ENCODE results near the gene ZMYND8. TPM values are rescaled to one million over a fixed set of nuclear protein-coding genes. Genes with fewer than 3 reads are reported as not detected.
A peak's percentile ranks its signal among the peaks of the same experiment; 100 is the strongest.
"Not testable (repeated sequence)": the region's sequence is repeated elsewhere in the genome, so short reads cannot be mapped to it uniquely, and the experiment has no call there.

ZMYND8 gene
- total RNA-seq, 1 experiment from 2014 or later, result 50.7 TPM

GRCh38 chr20:47278907-47279348, 77.6 kb downstream of the ZMYND8 start:
- no TSS peak for BruUV-seq (replicated peaks)
- ATAC-seq, result no peak
- intact Hi-C loops (cut with micrococcal nuclease; ENCODE audit: unreplicated experiment) (loop anchor here (10.0 kb wide), 2 partner anchors 56 to 226 kb away; partner anchors contain the start of gene NCOA3), in situ Hi-C loops (cut with HindIII; ENCODE audit: low pct_unique_long_range_greater_than_20kb, low sequenced_read_pairs) (no loop called here)
- peaks cover 43% of the 10 kb centered on the region for H3K4me1 ChIP-seq (ENCODE audit: control insufficient read depth, insufficient read depth, low read length)
- DNase-seq (ENCODE audit: low read depth, low spot score), result no peak
- no peaks in the 10 kb centered on the region for H3K27me3 ChIP-seq (ENCODE audit: control insufficient read depth, insufficient read depth, low read length)
- no peak for TF ChIP-seq SIN3A (IDR thresholded peaks at IDR 0.05; ENCODE audit: borderline replicate concordance, insufficient read depth, low read depth, low read length)
- TF ChIP-seq TCF7L2 (IDR thresholded peaks at IDR 0.05; ENCODE audit: low read depth, low read length), result no peak
- TF ChIP-seq, protein P1, sequence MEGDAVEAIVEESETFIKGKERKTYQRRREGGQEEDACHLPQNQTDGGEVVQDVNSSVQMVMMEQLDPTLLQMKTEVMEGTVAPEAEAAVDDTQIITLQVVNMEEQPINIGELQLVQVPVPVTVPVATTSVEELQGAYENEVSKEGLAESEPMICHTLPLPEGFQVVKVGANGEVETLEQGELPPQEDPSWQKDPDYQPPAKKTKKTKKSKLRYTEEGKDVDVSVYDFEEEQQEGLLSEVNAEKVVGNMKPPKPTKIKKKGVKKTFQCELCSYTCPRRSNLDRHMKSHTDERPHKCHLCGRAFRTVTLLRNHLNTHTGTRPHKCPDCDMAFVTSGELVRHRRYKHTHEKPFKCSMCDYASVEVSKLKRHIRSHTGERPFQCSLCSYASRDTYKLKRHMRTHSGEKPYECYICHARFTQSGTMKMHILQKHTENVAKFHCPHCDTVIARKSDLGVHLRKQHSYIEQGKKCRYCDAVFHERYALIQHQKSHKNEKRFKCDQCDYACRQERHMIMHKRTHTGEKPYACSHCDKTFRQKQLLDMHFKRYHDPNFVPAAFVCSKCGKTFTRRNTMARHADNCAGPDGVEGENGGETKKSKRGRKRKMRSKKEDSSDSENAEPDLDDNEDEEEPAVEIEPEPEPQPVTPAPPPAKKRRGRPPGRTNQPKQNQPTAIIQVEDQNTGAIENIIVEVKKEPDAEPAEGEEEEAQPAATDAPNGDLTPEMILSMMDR (IDR thresholded peaks at IDR 0.05), result no peak
- no peak for TF ChIP-seq REST (IDR thresholded peaks at IDR 0.05; ENCODE audit: insufficient read depth in 1 of 2, low read depth in 2 of 2, low read length in 1 of 2)
- TF ChIP-seq POLR2AphosphoS5 (IDR thresholded peaks at IDR 0.05; ENCODE audit: low read depth, low read length), result no peak
- H3K36me3 ChIP-seq (ENCODE audit: control insufficient read depth, insufficient read depth, low read length), result 0 out of 2 replicates have a peak, but pooled peaks cover 1% of the 10 kb centered on the region
- ChIA-PET POLR2A (no interaction called here), CTCF (no interaction called here)
- no peak overlapping the region for H3K4me3 ChIP-seq (ENCODE audit: low read depth in 2 of 2, low read length in 2 of 2)
- H3K27ac ChIP-seq (ENCODE audit: low read length), result peak overlapping the region; percentile 97
- no peaks in the 10 kb centered on the region for H3K9me3 ChIP-seq (ENCODE audit: control insufficient read depth, insufficient read depth, low read depth, low read length)

DNA sequence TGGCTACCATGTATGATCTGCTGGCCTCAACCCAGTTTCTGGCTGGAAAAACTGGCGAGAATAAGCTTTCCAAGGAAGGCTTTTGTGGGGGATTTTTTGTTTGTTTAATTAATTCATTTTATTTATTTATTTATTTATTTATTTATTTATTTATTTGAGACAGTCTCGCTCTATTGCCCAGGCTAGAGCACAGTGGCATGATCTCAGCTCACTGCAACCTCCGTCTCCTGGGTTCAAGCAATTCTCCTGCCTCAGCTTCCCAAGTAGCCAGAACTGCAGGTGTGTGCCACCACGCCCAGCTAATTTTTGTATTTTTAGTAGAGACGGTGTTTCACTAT, 79.0 kb downstream of the ZMYND8 start:
- intact Hi-C loops (cut with micrococcal nuclease; ENCODE audit: unreplicated experiment), result loop anchor here (10.0 kb wide), 2 partner anchors 57 to 227 kb away; partner anchors contain the start of gene NCOA3
- in situ Hi-C loops (cut with HindIII; ENCODE audit: low pct_unique_long_range_greater_than_20kb, low sequenced_read_pairs), result not testable (repeated sequence)

DNA sequence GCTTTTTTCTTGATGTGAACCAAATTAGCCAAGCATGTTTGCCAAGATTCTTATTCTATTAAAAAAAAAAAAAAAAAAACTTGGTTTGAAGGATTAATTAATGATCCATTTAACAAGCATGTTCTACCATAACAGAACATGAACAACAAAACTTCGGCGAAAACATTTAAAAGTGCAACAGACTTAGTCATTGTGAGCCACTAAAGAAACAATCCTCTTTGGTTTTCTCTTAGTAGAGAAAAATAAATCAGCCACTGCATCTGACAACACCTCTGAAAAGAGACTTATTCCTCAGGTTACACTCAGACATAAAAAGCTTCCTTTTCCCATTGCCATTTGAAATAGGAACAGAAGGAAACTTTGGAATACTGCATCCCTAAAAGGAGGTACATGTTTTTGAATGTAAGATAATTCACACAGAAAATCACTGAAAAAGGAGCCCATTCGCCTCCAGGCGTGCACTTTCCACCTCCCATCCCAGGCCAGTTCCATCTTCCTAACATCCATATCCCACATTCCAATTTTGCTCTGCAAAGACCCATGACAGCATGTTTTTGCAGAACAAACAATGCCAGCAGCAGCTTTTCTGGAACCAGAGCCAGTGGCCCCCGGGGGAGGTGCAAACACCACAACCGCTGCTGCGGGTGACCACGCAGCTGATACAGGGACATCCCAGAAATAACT, 79.5 kb downstream of the ZMYND8 start:
- H3K27ac ChIP-seq (ENCODE audit: low read length), result peak overlapping the region; percentile 97
- CTCF ChIA-PET, result no interaction called here
- DNase-seq (ENCODE audit: low read depth, low spot score) (no peak), ATAC-seq (peak; percentile 27)
- in situ Hi-C loops (cut with HindIII; ENCODE audit: low pct_unique_long_range_greater_than_20kb, low sequenced_read_pairs) (no loop called here), intact Hi-C loops (cut with micrococcal nuclease; ENCODE audit: unreplicated experiment) (loop anchor here (10.0 kb wide), 2 partner anchors 58 to 228 kb away; partner anchors contain the start of gene NCOA3)
- H3K4me3 ChIP-seq (ENCODE audit: low read depth in 2 of 2, low read length in 2 of 2), result no peak overlapping the region
- BruUV-seq (replicated peaks), result no TSS peak
- no peaks in the 10 kb centered on the region for H3K27me3 ChIP-seq (ENCODE audit: control insufficient read depth, insufficient read depth, low read length)
- no peaks in the 10 kb centered on the region for H3K9me3 ChIP-seq (ENCODE audit: control insufficient read depth, insufficient read depth, low read depth, low read length)
- H3K36me3 ChIP-seq (ENCODE audit: control insufficient read depth, insufficient read depth, low read length), result 0 out of 2 replicates have a peak, but pooled peaks cover 4% of the 10 kb centered on the region
- POLR2A ChIA-PET, result no interaction called here
- no peak for TF ChIP-seq REST (IDR thresholded peaks at IDR 0.05; ENCODE audit: insufficient read depth in 1 of 2, low read depth in 2 of 2, low read length in 1 of 2)
- TF ChIP-seq, protein P1 (IDR thresholded peaks at IDR 0.05), result no peak
- peaks cover 56% of the 10 kb centered on the region for H3K4me1 ChIP-seq (ENCODE audit: control insufficient read depth, insufficient read depth, low read length)

More for the DNA sequence above, 79.0 kb downstream of the ZMYND8 start:
- H3K4me1 ChIP-seq (ENCODE audit: control insufficient read depth, insufficient read depth, low read length), result peaks cover 53% of the 10 kb centered on the region
- ATAC-seq; CTCF ChIA-PET; H3K36me3 ChIP-seq (ENCODE audit: control insufficient read depth, insufficient read depth, low read length); H3K27me3 ChIP-seq (ENCODE audit: control insufficient read depth, insufficient read depth, low read length); H3K4me3 ChIP-seq (ENCODE audit: low read depth in 2 of 2, low read length in 2 of 2); H3K9me3 ChIP-seq (ENCODE audit: control insufficient read depth, insufficient read depth, low read depth, low read length); DNase-seq (ENCODE audit: low read depth, low spot score); BruUV-seq (replicated peaks): not testable (repeated sequence)
- POLR2A ChIA-PET, result interaction anchor here (0.6 kb wide), 1 partner anchor 65 kb away, joined by 4 read pairs; no protein-coding TSS in a partner anchor
- peak overlapping the region; percentile 97 for H3K27ac ChIP-seq (ENCODE audit: low read length)

Measured in Panc1 (cell line).